ENCODE results near the gene PRDM12.

PRDM12 gene

GRCh38 chr9:130693101-130693425 is 28.7 kb downstream of the PRDM12 start:
- DNase-seq, result no peak

GRCh38 chr9:130693426-130694191 is 29.2 kb downstream of the PRDM12 start, which contains the start of gene EXOSC2:
Gene EXOSC2 (plus strand): TSS chr9:130693780. CDS start chr9:130693792, 12 bp downstream.
- DNase-seq, result peak; percentile 99

- no peak for DNase-seq
Observed at GRCh38 chr9:130694205-130694604, 29.8 kb downstream of the PRDM12 start.

- DNase-seq, result no peak
Observed at GRCh38 chr9:130696139-130696650, 31.8 kb downstream of the PRDM12 start.

- DNase-seq, result no peak
Observed at GRCh38 chr9:130696996-130697395, 32.6 kb downstream of the PRDM12 start.

GRCh38 chr9:130698514-130698913 is 34.1 kb downstream of the PRDM12 start:
- DNase-seq, result no peak

- no peak for DNase-seq
Observed at GRCh38 chr9:130699047-130699446, 34.7 kb downstream of the PRDM12 start.

- peak; percentile 61 for DNase-seq
Observed at GRCh38 chr9:130701059-130702022, 36.9 kb downstream of the PRDM12 start.

GRCh38 chr9:130703501-130703900 is 39.1 kb downstream of the PRDM12 start:
- DNase-seq, result no peak

- peak; percentile 65 for DNase-seq
Observed at GRCh38 chr9:130707225-130707976, 43.0 kb downstream of the PRDM12 start.

- no peak for DNase-seq
Observed at GRCh38 chr9:130710822-130711352, 46.5 kb downstream of the PRDM12 start.

GRCh38 chr9:130711469-130711868 is 47.1 kb downstream of the PRDM12 start:
- DNase-seq, result no peak

GRCh38 chr9:130712564-130713285 is 48.3 kb downstream of the PRDM12 start:
- DNase-seq, result peak; percentile 97

- DNase-seq, result no peak
Observed at GRCh38 chr9:130713286-130713960, 49.0 kb downstream of the PRDM12 start.

GRCh38 chr9:130714586-130715110 is 50.3 kb downstream of the PRDM12 start:
- DNase-seq, result no peak

- no peak for DNase-seq
Observed at GRCh38 chr9:130715270-130715669, 50.9 kb downstream of the PRDM12 start.

GRCh38 chr9:130718562-130718961 is 54.2 kb downstream of the PRDM12 start:
- no peak for DNase-seq

GRCh38 chr9:130720762-130721161 is 56.4 kb downstream of the PRDM12 start:
- DNase-seq, result no peak

- DNase-seq, result no peak
Observed at GRCh38 chr9:130728721-130729120, 64.3 kb downstream of the PRDM12 start.

GRCh38 chr9:130729145-130729544 is 64.8 kb downstream of the PRDM12 start:
- no peak for DNase-seq

- peak; percentile 66 for DNase-seq
Observed at GRCh38 chr9:130731355-130731754, 67.0 kb downstream of the PRDM12 start.

Data from NCI-H345 (cell line).